Measurements from ENCODE around the gene CPPED1.

DNA sequence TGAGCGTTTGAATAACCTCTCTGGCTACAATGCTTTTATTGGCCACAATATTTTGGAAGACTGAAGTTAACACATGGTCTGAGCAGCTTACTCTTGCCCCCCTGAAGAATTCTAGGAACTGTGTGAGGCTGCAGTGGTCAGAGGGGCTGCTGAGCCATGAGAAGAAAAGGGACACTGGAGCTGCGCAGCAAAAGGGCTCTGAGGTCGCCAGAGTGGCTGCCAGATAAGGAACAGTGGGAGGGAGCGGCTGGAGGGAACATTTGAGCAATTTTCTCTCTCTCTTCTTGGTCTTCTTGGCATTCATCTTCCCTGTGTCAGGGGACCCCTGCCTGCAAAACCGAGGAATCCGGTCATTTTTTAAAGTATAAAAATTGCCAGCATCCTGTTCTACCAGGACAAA lies 66.1 kb downstream of the CPPED1 start:
- TF ChIP-seq, protein P1, sequence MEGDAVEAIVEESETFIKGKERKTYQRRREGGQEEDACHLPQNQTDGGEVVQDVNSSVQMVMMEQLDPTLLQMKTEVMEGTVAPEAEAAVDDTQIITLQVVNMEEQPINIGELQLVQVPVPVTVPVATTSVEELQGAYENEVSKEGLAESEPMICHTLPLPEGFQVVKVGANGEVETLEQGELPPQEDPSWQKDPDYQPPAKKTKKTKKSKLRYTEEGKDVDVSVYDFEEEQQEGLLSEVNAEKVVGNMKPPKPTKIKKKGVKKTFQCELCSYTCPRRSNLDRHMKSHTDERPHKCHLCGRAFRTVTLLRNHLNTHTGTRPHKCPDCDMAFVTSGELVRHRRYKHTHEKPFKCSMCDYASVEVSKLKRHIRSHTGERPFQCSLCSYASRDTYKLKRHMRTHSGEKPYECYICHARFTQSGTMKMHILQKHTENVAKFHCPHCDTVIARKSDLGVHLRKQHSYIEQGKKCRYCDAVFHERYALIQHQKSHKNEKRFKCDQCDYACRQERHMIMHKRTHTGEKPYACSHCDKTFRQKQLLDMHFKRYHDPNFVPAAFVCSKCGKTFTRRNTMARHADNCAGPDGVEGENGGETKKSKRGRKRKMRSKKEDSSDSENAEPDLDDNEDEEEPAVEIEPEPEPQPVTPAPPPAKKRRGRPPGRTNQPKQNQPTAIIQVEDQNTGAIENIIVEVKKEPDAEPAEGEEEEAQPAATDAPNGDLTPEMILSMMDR (IDR thresholded peaks at IDR 0.05) = no peak
- TF ChIP-seq EP300 (IDR thresholded peaks at IDR 0.05) (no peak), POLR2AphosphoS5 (IDR thresholded peaks at IDR 0.05) (no peak)

Data from sigmoid colon (tissue), 4 donors.